ENCODE results near the gene SLC46A2. TPM values are rescaled to one million over a fixed set of nuclear protein-coding genes. Genes with fewer than 3 reads are reported as not detected.

Gene SLC46A2
- total and polyA plus RNA-seq, 9 of the 15 experiments (the other 6 are each of a cell fraction or from before 2014, with no cell fraction given), result not detected

DNA sequence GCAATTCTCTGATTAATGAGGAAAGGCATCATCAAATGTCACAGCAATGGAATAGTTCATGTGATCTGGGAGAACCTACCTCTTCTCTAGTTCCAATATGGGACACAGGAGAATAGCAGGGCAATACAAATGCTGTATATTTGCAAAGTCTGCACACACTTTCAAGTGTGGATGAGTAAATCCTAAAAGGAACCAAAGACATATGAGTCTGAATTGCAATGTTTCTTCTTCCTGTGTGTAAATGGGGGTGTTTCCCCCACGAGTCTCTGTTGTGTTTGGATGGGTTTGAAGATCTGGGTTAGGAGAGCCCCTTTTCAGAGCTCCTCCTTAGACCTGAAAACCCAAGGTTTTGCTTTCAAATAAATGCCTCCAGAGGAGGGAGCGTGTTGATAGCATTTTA is 26.9 kb downstream of the SLC46A2 start:
- peaks cover 10 to 17% of the 10 kb centered on the region in 2 experiments; a peak in 4 of 5 replicates for H3K4me1 ChIP-seq (replicated peaks in 1 of 2; ENCODE audit: control insufficient read depth in 2 of 2, insufficient read depth in 2 of 2, low read length in 2 of 2)
- no peak overlapping the region for H3K9ac ChIP-seq (ENCODE audit: insufficient read depth in 1 of 2, low read depth in 2 of 2, low read length in 2 of 2)
- H3K36me3 ChIP-seq (ENCODE audit: control insufficient read depth, insufficient read depth, low read length), result no peaks in the 10 kb centered on the region
- no peaks in the 10 kb centered on the region for H3K79me2 ChIP-seq (ENCODE audit: control insufficient read depth, insufficient read depth, low read length)
- H3K27ac ChIP-seq (ENCODE audit: extremely low read depth, low read depth, low read length), result no peak overlapping the region
- H3K9me3 ChIP-seq (replicated peaks; ENCODE audit: control insufficient read depth, insufficient read depth, low read depth, low read length), result no peaks in the 10 kb centered on the region
- H3K4me2 ChIP-seq (ENCODE audit: insufficient read depth, low read length), result no peak overlapping the region
- DNase-seq (ENCODE audit: extremely low read depth in 1 of 4, low spot score in 3 of 4), result no peak
- TF ChIP-seq SP2 (IDR thresholded peaks at IDR 0.05; ENCODE audit: extremely low read depth, low read depth, low read length, poor library complexity, severe bottlenecking), result no peak
- no peaks in the 10 kb centered on the region for H3K27me3 ChIP-seq (ENCODE audit: control insufficient read depth in 2 of 2, insufficient read depth in 2 of 2, low read length in 2 of 2)
- BruUV-seq (replicated peaks), result no TSS peak
- CTCF ChIA-PET (ENCODE audit: low intra/inter-chr PET ratio), result no interaction called here
- no peaks in the 10 kb centered on the region for H3K9me1 ChIP-seq (ENCODE audit: control insufficient read depth, insufficient read depth, low read length)
- ATAC-seq, result no peak
- POLR2A ChIA-PET, result interaction anchor here (0.6 kb wide), 1 partner anchor 361 kb away, joined by 3 read pairs; no protein-coding TSS in a partner anchor
- no peaks in the 10 kb centered on the region for H4K20me1 ChIP-seq (replicated peaks; ENCODE audit: control insufficient read depth, insufficient read depth, low read length)
- intact Hi-C loops (cut with micrococcal nuclease), result no loop called here
- in situ Hi-C loops (cut with MboI), result no loop called here
- no peak for FAIRE-seq
- no peak overlapping the region for H2AFZ ChIP-seq (ENCODE audit: low read depth, low read length)
- no peak overlapping the region for H3K4me3 ChIP-seq
- WGBS (ENCODE audit: insufficient coverage, low coverage, missing lambda C conversion rate), result 34% methylated on average over 2 of the region's 2 CpGs

DNA sequence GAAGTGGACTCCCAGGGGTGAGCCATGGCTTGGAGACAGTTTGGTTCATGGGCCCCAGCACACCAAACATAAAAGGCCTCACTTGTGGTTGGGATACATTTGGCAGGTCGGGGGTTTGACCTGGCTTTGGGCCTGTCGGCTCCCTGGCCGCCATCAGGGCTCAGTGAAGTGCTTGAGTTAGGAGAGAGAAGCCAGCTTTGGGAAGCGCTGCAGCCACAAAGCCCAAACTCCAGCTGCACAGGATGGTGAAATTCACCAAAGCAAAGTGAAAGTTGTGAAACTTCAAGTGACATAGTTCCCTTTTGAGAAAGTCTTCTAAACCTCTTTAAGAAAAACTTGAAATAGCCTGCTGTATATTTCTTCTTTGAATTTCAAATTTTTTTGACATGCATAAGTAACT is 27.5 kb downstream of the SLC46A2 start:
- Histone ChIP-seq H3K79me2 (ENCODE audit: control insufficient read depth, insufficient read depth, low read length) (no peaks in the 10 kb centered on the region), H4K20me1 (replicated peaks; ENCODE audit: control insufficient read depth, insufficient read depth, low read length) (no peaks in the 10 kb centered on the region), H3K27ac (ENCODE audit: extremely low read depth, low read depth, low read length) (no peak overlapping the region), H3K4me1 (replicated peaks in 1 of 2; ENCODE audit: control insufficient read depth in 2 of 2, insufficient read depth in 2 of 2, low read length in 2 of 2) (peaks cover 10 to 16% of the 10 kb centered on the region in 2 experiments; a peak in 4 of 5 replicates), H3K36me3 (ENCODE audit: control insufficient read depth, insufficient read depth, low read length) (no peaks in the 10 kb centered on the region), H3K9me3 (replicated peaks; ENCODE audit: control insufficient read depth, insufficient read depth, low read depth, low read length) (no peaks in the 10 kb centered on the region), H3K4me3 (no peak overlapping the region), H3K9me1 (ENCODE audit: control insufficient read depth, insufficient read depth, low read length) (no peaks in the 10 kb centered on the region), H3K4me2 (ENCODE audit: insufficient read depth, low read length) (no peak overlapping the region), H2AFZ (ENCODE audit: low read depth, low read length) (no peak overlapping the region), H3K27me3 (ENCODE audit: control insufficient read depth in 2 of 2, insufficient read depth in 2 of 2, low read length in 2 of 2) (no peaks in the 10 kb centered on the region), H3K9ac (ENCODE audit: insufficient read depth in 1 of 2, low read depth in 2 of 2, low read length in 2 of 2) (peak overlapping the region in 1 of 2 experiments; percentile 55; a peak in 1 of 4 replicates)
- TF ChIP-seq CEBPB (tag; IDR thresholded peaks at IDR 0.05) (peak; percentile 45; the same call in 1 of the 2 replicates), MTA2 (IDR thresholded peaks at IDR 0.05; ENCODE audit: low read depth) (no peak)
- BruUV-seq (replicated peaks), result no TSS peak
- DNase-seq (ENCODE audit: extremely low read depth in 1 of 4, low spot score in 3 of 4), result no peak
- CTCF ChIA-PET (ENCODE audit: low intra/inter-chr PET ratio), result no interaction called here
- in situ Hi-C loops (cut with MboI) (no loop called here), intact Hi-C loops (cut with micrococcal nuclease) (no loop called here)
- no peak for ATAC-seq
- POLR2A ChIA-PET, result interaction anchor here (0.6 kb wide), 1 partner anchor 362 kb away, joined by 3 read pairs; no protein-coding TSS in a partner anchor
- 16% methylated on average over 4 of the region's 4 CpGs for WGBS (ENCODE audit: insufficient coverage, low coverage, missing lambda C conversion rate)
- FAIRE-seq, result no peak
